Thyroid gland (tissue), 4 donors: ENCODE results near the gene CCR8. TPM values are rescaled to one million over a fixed set of nuclear protein-coding genes. Genes with fewer than 3 reads are reported as not detected.

Source experiments
- DNase-seq, 2 donors: peaks; one replicate each; pipeline ENCODE4 v3.0.0-alpha.2; 2019
- H3K27ac ChIP-seq, 3 donors: fragments of 200-600 bp; sonication (generic); 1 replicate in 2 of 3; 2 replicates in 1 of 3; pipeline ENCODE4 v1.5.1; 2016 to 2019; ENCODE audit warnings: mild to moderate bottlenecking in 1 of 3, moderate library complexity in 1 of 3
- H3K27me3 ChIP-seq: fragments of 200-600 bp; sonication (generic); one replicate; pipeline ENCODE4 v1.5.1; 2019
- H3K36me3 ChIP-seq, 2 donors: fragments of 200-600 bp; sonication (generic); one replicate each; pipeline ENCODE4 v1.5.1; 2016 to 2019
- H3K4me1 ChIP-seq, 2 donors: fragments of 200-600 bp; sonication (generic); one replicate each; pipeline ENCODE4 v1.5.1; 2017 to 2019
- H3K4me3 ChIP-seq, 3 donors: fragments of 200-600 bp; sonication (generic); replicated peaks in 1 of 3; 1 replicate in 2 of 3; 2 replicates in 1 of 3; pipeline ENCODE4 v1.5.1; 2016; ENCODE audit warnings: mild to moderate bottlenecking in 1 of 3
- H3K9me3 ChIP-seq: fragments of 200-600 bp; sonication (generic); one replicate; pipeline ENCODE4 v1.5.1; 2017
- POLR2A ChIP-seq, 2 donors: fragments of 450-650 bp; IDR thresholded peaks; one replicate each; pipeline ENCODE4 v1.6.1; 2017; ENCODE audit warnings: antibody characterized with exemption in 2 of 2, mild to moderate bottlenecking in 2 of 2, moderate library complexity in 1 of 2
- WGBS, 2 donors: methylation state at CpG; one replicate each; pipeline ENCODE4 v1.1.5; 2017; 5-methylcytosine and 5-hydroxymethylcytosine counted together
- intact Hi-C: fragments of 100-400 bp; cut with DNase I; formaldehyde crosslinking; loops from one replicate; pipeline ENCODE4 v1.15.1; 2023
- total RNA-seq, 4 donors: library from RNA; depleted of rRNA; stranded (reverse); fragments of >200 nt; gene quantifications; one replicate each; pipeline ENCODE4 v1.2.3, GENCODE V29; 2016
- TF ChIP-seq, protein P1 (sequence below), 6 experiments: fragments of 200-600 bp in 3 of 6; fragments of 450-650 bp in 3 of 6; sonication (generic) in 3 of 6; IDR thresholded peaks; one replicate each; pipeline ENCODE4 v1.5.1; 2016 to 2019; ENCODE audit warnings: antibody characterized with exemption in 6 of 6, mild to moderate bottlenecking in 2 of 6, inconsistent platforms in 1 of 6, moderate library complexity in 1 of 6

Gene CCR8
- total RNA-seq, 4 donors from 2014 or later: not detected

GRCh38 chr3:39381432-39381831 is 51.9 kb downstream of the CCR8 start:
- H3K4me1 ChIP-seq: peaks cover 19% of the 10 kb centered on the region in 2 donors
- 97 to 100% methylated on average over 3 of the region's 3 CpGs for WGBS, 2 donors

More at GRCh38 chr3:39381432-39381831, 51.9 kb downstream of the CCR8 start:
- H3K27me3 ChIP-seq: no peaks in the 10 kb centered on the region
- DNase-seq: no peak
- intact Hi-C loops: loop anchor here (10.0 kb wide), 1 partner anchor 197 kb away; no protein-coding TSS in a partner anchor
- H3K4me3 ChIP-seq: no peak overlapping the region
- H3K9me3 ChIP-seq: no peaks in the 10 kb centered on the region
- H3K27ac ChIP-seq: no peak overlapping the region
- no peak for TF ChIP-seq POLR2A (IDR thresholded peaks at IDR 0.05)
- TF ChIP-seq, protein P1, sequence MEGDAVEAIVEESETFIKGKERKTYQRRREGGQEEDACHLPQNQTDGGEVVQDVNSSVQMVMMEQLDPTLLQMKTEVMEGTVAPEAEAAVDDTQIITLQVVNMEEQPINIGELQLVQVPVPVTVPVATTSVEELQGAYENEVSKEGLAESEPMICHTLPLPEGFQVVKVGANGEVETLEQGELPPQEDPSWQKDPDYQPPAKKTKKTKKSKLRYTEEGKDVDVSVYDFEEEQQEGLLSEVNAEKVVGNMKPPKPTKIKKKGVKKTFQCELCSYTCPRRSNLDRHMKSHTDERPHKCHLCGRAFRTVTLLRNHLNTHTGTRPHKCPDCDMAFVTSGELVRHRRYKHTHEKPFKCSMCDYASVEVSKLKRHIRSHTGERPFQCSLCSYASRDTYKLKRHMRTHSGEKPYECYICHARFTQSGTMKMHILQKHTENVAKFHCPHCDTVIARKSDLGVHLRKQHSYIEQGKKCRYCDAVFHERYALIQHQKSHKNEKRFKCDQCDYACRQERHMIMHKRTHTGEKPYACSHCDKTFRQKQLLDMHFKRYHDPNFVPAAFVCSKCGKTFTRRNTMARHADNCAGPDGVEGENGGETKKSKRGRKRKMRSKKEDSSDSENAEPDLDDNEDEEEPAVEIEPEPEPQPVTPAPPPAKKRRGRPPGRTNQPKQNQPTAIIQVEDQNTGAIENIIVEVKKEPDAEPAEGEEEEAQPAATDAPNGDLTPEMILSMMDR (IDR thresholded peaks at IDR 0.05): no peak
- H3K36me3 ChIP-seq: no peaks in the 10 kb centered on the region

Other genes with a start within 250 kb of the CCR8 start
- gene GORASP1, start 222.1 kb upstream of the CCR8 start, total RNA-seq: 100 to 1,000 TPM in 2 of 4 donors, 10 to 100 TPM in 2; 64.6 to 105 (median 101) TPM
- 10 to 100 TPM in 3 of 4 donors, 1 to 10 TPM in 1; 8.9 to 17.8 (median 11.7) TPM for gene TTC21A, start 222.0 kb upstream of the CCR8 start, total RNA-seq
- gene CSRNP1, start 176.1 kb upstream of the CCR8 start, total RNA-seq: 10 to 100 TPM; 33.5 to 81.0 (median 36.7) TPM
- gene XIRP1, start 137.1 kb upstream of the CCR8 start, total RNA-seq: not detected
- 1 to 10 TPM in 2 of 4 donors, under 1 TPM in 1, not detected in 1; 0.27 to 1.9 (median 1.1) TPM for gene CX3CR1, start 49.7 kb upstream of the CCR8 start, total RNA-seq
- gene SLC25A38, start 53.7 kb downstream of the CCR8 start, total RNA-seq: 10 to 100 TPM; 45.6 to 71.6 (median 54.9) TPM
- gene RPSA, start 77.0 kb downstream of the CCR8 start, total RNA-seq: 1,000 to 10,000 TPM in 1 of 4 donors, 100 to 1,000 TPM in 3; 570 to 1,162 (median 852) TPM
- gene MOBP, start 138.0 kb downstream of the CCR8 start, total RNA-seq: not detected